B cell (primary cell): ENCODE results near the gene ARHGEF35.

ENCODE experiments used
- CTCF ChIP-seq: fragments of 200-600 bp; IDR thresholded peaks from one replicate; pipeline ENCODE4 v1.8.0; 2022; ENCODE audit warnings: antibody characterized with exemption, mild to moderate bottlenecking
- EZH2 ChIP-seq: IDR thresholded peaks from 2 replicates; pipeline ENCODE4 v1.6.1; 2012; ENCODE audit warnings: borderline replicate concordance, low read depth, mild to moderate bottlenecking, moderate library complexity, low read length; ENCODE audit not compliant: insufficient read depth, poor library complexity, severe bottlenecking

DNA sequence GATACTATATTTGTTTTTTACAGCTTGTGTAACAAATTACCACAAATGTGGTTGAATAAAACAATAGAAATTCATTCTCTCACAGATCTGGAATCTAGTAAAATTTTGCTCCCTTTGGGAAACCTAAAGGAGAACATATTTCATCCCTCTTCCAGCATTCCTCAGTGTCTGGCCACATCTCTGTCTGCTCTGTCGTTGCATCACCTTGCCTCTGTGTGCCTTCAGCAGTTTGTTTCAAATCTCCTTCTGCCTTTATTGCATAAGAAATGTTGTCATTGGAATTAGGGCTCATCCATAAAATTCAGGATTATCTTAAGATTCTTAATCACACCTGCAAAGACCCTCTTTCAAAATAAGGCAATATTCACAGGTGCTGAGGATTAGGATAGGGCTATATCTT lies 58.1 kb downstream of the ARHGEF35 start:
- TF ChIP-seq CTCF (no peak), EZH2 (no peak)
